ENCODE measurements around the gene ZBED2.

GRCh38 chr3:111610612-111611054 is 15.5 kb upstream of the ZBED2 start:
- TF ChIP-seq CTCF (IDR thresholded peaks at IDR 0.05 in 4 of 5, conservative IDR thresholded peaks at IDR 0.05 in 1 of 5), result no peak
- TF ChIP-seq POLR2A (IDR thresholded peaks at IDR 0.05), result no peak
